ENCODE measurements around the gene MRPL20. TPM values are rescaled to one million over a fixed set of nuclear protein-coding genes. Genes with fewer than 3 reads are reported as not detected.
"Not testable (repeated sequence)": the region's sequence is repeated elsewhere in the genome, so short reads cannot be mapped to it uniquely, and the experiment has no call there.

MRPL20 gene
- polyA plus RNA-seq, 3 donors = 84.3 to 186 (median 156) TPM

DNA sequence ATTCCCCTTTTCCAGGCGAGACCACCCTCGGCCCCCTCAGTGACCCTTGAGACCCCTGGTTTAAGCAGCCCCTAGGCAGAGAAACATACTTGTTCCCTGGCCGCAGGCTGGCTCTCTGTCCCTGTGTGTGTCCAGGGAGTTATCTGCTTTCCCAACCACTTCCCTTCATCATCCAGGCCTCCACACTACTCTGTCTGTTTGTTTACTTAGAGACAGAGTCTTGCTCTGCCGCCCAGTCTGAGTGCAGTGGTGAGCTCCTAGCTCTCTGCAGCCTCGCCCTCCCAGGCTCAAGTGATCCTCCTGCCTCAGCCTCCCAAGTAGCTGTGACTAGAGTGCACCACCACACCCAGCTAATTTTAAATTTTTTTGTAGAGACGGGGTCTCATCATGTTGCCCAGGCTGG is 22.6 kb upstream of the MRPL20 start:
- H3K9ac ChIP-seq (ENCODE audit: insufficient read depth, low read length, poor library complexity, severe bottlenecking) = no peak overlapping the region
- intact Hi-C loops (cut with micrococcal nuclease) = no loop called here
- H3K27me3 ChIP-seq (ENCODE audit: control insufficient read depth in 2 of 2, insufficient read depth in 2 of 2, low read length in 2 of 2) = peaks cover 8 to 57% of the 10 kb centered on the region in 2 donors
- no peaks in the 10 kb centered on the region for H4K20me1 ChIP-seq (ENCODE audit: insufficient read depth, low read length)
- no peak overlapping the region for H2AFZ ChIP-seq (ENCODE audit: insufficient read depth, low read depth, low read length, poor library complexity, severe bottlenecking)
- TF ChIP-seq, protein P1, sequence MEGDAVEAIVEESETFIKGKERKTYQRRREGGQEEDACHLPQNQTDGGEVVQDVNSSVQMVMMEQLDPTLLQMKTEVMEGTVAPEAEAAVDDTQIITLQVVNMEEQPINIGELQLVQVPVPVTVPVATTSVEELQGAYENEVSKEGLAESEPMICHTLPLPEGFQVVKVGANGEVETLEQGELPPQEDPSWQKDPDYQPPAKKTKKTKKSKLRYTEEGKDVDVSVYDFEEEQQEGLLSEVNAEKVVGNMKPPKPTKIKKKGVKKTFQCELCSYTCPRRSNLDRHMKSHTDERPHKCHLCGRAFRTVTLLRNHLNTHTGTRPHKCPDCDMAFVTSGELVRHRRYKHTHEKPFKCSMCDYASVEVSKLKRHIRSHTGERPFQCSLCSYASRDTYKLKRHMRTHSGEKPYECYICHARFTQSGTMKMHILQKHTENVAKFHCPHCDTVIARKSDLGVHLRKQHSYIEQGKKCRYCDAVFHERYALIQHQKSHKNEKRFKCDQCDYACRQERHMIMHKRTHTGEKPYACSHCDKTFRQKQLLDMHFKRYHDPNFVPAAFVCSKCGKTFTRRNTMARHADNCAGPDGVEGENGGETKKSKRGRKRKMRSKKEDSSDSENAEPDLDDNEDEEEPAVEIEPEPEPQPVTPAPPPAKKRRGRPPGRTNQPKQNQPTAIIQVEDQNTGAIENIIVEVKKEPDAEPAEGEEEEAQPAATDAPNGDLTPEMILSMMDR (IDR thresholded peaks at IDR 0.05) = no peak
- no peak for DNase-seq
- H3K36me3 ChIP-seq (replicated peaks in 1 of 2; ENCODE audit: control insufficient read depth in 1 of 2, insufficient read depth in 2 of 2, low read length in 2 of 2) = no peaks in the 10 kb centered on the region
- H3K4me1 Mint-ChIP-seq = no peaks in the 10 kb centered on the region
- peaks cover 0 to 6% of the 10 kb centered on the region in 2 donors for H3K9me3 ChIP-seq (replicated peaks in 1 of 2; ENCODE audit: control insufficient read depth in 1 of 2, insufficient read depth in 1 of 2, low read length in 2 of 2)
- no peak overlapping the region for H3K27ac ChIP-seq (ENCODE audit: low read depth in 1 of 2, low read length in 2 of 2)
- no peak overlapping the region for H3K4me2 ChIP-seq (replicated peaks; ENCODE audit: extremely low read depth, low read length, poor library complexity, severe bottlenecking)
- WGBS (ENCODE audit: insufficient coverage) = 88% methylated on average over 5 of the region's 6 CpGs
- H3K27ac Mint-ChIP-seq = no peak overlapping the region
- peaks cover 0 to 5% (median 0%) of the 10 kb centered on the region in 7 donors for H3K9me3 Mint-ChIP-seq
- no peaks in the 10 kb centered on the region for H3K79me2 ChIP-seq (ENCODE audit: insufficient read depth, low read length)
- H3K4me3 ChIP-seq (replicated peaks in 1 of 3; ENCODE audit: low read depth in 2 of 3, low read length in 3 of 3) = no peak overlapping the region
- peaks cover 0 to 3% of the 10 kb centered on the region in 2 donors for H3K4me1 ChIP-seq (ENCODE audit: control insufficient read depth in 1 of 2, insufficient read depth in 2 of 2, low read length in 2 of 2)
- no peaks in the 10 kb centered on the region for H3K36me3 Mint-ChIP-seq
- peaks cover 47 to 96% (median 60%) of the 10 kb centered on the region in 3 donors for H3K27me3 Mint-ChIP-seq (ENCODE audit: low read depth in 3 of 3)
- no peak overlapping the region for H3K4me3 Mint-ChIP-seq

DNA sequence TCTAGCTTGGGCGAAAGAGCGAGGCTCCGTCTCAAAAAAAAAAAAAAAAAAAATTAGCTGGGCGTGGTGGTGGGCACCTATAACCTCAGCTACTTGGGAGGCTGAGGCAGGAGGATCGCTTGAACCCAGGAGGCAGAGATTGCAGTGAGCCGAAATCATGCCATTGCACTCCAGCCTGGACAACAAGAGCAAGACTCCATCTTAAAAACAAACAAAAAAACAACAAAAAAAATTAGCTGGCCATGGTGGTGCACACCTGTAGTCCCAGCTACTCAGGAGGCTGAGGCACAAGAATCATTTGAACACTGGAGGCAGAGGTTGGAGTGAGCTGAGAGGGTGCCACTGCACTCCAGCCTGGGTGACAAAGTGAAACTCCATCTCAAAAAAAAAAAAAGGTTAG is 21.9 kb upstream of the MRPL20 start:
- H3K27ac ChIP-seq (ENCODE audit: low read depth in 1 of 2, low read length in 2 of 2); H3K9me3 ChIP-seq (replicated peaks in 1 of 2; ENCODE audit: control insufficient read depth in 1 of 2, insufficient read depth in 1 of 2, low read length in 2 of 2); H4K20me1 ChIP-seq (ENCODE audit: insufficient read depth, low read length); H3K9me3 Mint-ChIP-seq; H2AFZ ChIP-seq (ENCODE audit: insufficient read depth, low read depth, low read length, poor library complexity, severe bottlenecking); H3K4me1 ChIP-seq (ENCODE audit: control insufficient read depth in 1 of 2, insufficient read depth in 2 of 2, low read length in 2 of 2); H3K4me3 ChIP-seq (replicated peaks in 1 of 3; ENCODE audit: low read depth in 2 of 3, low read length in 3 of 3); DNase-seq; H3K36me3 ChIP-seq (replicated peaks in 1 of 2; ENCODE audit: control insufficient read depth in 1 of 2, insufficient read depth in 2 of 2, low read length in 2 of 2); H3K27ac Mint-ChIP-seq; H3K36me3 Mint-ChIP-seq; H3K4me3 Mint-ChIP-seq; H3K4me1 Mint-ChIP-seq; H3K79me2 ChIP-seq (ENCODE audit: insufficient read depth, low read length); intact Hi-C loops (cut with micrococcal nuclease); H3K9ac ChIP-seq (ENCODE audit: insufficient read depth, low read length, poor library complexity, severe bottlenecking); H3K4me2 ChIP-seq (replicated peaks; ENCODE audit: extremely low read depth, low read length, poor library complexity, severe bottlenecking): not testable (repeated sequence)
- peaks cover 43 to 91% (median 54%) of the 10 kb centered on the region in 3 donors for H3K27me3 Mint-ChIP-seq (ENCODE audit: low read depth in 3 of 3)
- H3K27me3 ChIP-seq (ENCODE audit: control insufficient read depth in 2 of 2, insufficient read depth in 2 of 2, low read length in 2 of 2) = peaks cover 2 to 50% of the 10 kb centered on the region in 2 donors
- WGBS (ENCODE audit: insufficient coverage) = 77% methylated on average over 3 of the region's 6 CpGs

All from CD14-positive monocyte (primary cell).